H9 (cell line): ENCODE measurements around the gene SMIM23. TPM values are rescaled to one million over a fixed set of nuclear protein-coding genes. Genes with fewer than 3 reads are reported as not detected.

Experiments used
- DNase-seq: peaks from one replicate; pipeline ENCODE4 v3.0.0-alpha.2; 2017
- H2AFZ ChIP-seq: one replicate; pipeline ENCODE4 v1.6.1; 2013; ENCODE audit warnings: mild to moderate bottlenecking, low read length, control low read depth, moderate library complexity
- H2AK5ac ChIP-seq: 2 replicates; pipeline ENCODE4 v1.6.1; 2013; ENCODE audit warnings: low read length, control low read depth, mixed read lengths; ENCODE audit not compliant: insufficient read length
- H2BK120ac ChIP-seq: one replicate; pipeline ENCODE4 v1.6.1; 2013; ENCODE audit warnings: low read depth, mild to moderate bottlenecking, low read length, control low read depth, inconsistent platforms; ENCODE audit not compliant: poor library complexity, severe bottlenecking
- H2BK12ac ChIP-seq: 2 replicates; pipeline ENCODE4 v1.6.1; 2013; ENCODE audit warnings: low read length, control low read depth, mixed read lengths, low read depth; ENCODE audit not compliant: insufficient read length
- H2BK15ac ChIP-seq: 2 replicates; pipeline ENCODE4 v1.6.1; 2013; ENCODE audit warnings: low read depth, low read length, control low read depth
- H2BK20ac ChIP-seq: one replicate; pipeline ENCODE4 v1.6.1; 2013; ENCODE audit warnings: low read depth, mild to moderate bottlenecking, low read length, control low read depth, inconsistent platforms; ENCODE audit not compliant: poor library complexity, severe bottlenecking
- H2BK5ac ChIP-seq: 2 replicates; pipeline ENCODE4 v1.6.1; 2013; ENCODE audit warnings: low read length, control low read depth, mixed read lengths; ENCODE audit not compliant: insufficient read length
- H3K14ac ChIP-seq: 2 replicates; pipeline ENCODE4 v1.6.1; 2013; ENCODE audit warnings: low read length, control low read depth; ENCODE audit not compliant: insufficient read depth
- H3K18ac ChIP-seq: 2 replicates; pipeline ENCODE4 v1.6.1; 2013; ENCODE audit warnings: low read depth, mild to moderate bottlenecking, mixed read lengths, low read length, control low read depth; ENCODE audit not compliant: insufficient read length
- H3K23ac ChIP-seq: 2 replicates; pipeline ENCODE4 v1.6.1; 2013; ENCODE audit warnings: low read length, control low read depth, mixed read lengths, low read depth; ENCODE audit not compliant: insufficient read length
- H3K23me2 ChIP-seq: 2 replicates; pipeline ENCODE4 v1.6.1; 2013; ENCODE audit warnings: low read depth, mild to moderate bottlenecking, mixed read lengths, low read length, control low read depth; ENCODE audit not compliant: insufficient read length, poor library complexity, severe bottlenecking
- H3K27ac ChIP-seq: 2 replicates; pipeline ENCODE4 v1.5.1; 2013; ENCODE audit warnings: low read length, control low read depth, mixed read lengths, low read depth; ENCODE audit not compliant: insufficient read length
- H3K27me3 ChIP-seq: 2 replicates; pipeline ENCODE4 v1.6.1; 2013; ENCODE audit warnings: low read length, control low read depth, inconsistent platforms; ENCODE audit not compliant: insufficient read depth
- H3K4ac ChIP-seq: 2 replicates; pipeline ENCODE4 v1.6.1; 2013; ENCODE audit warnings: low read depth, mild to moderate bottlenecking, control low read depth, inconsistent platforms, low read length, moderate library complexity
- H3K4me1 ChIP-seq: 2 replicates; pipeline ENCODE4 v1.6.1; 2013; ENCODE audit warnings: low read length, control low read depth, inconsistent platforms; ENCODE audit not compliant: insufficient read depth
- H3K4me2 ChIP-seq: 2 replicates; pipeline ENCODE4 v1.6.1; 2013; ENCODE audit warnings: low read length, control low read depth, mixed read lengths; ENCODE audit not compliant: insufficient read length, insufficient read depth
- H3K56ac ChIP-seq: 2 replicates; pipeline ENCODE4 v1.6.1; 2013; ENCODE audit warnings: low read depth, mild to moderate bottlenecking, mixed read lengths, low read length, control low read depth; ENCODE audit not compliant: insufficient read length
- H3K79me1 ChIP-seq: 2 replicates; pipeline ENCODE4 v1.6.1; 2013; ENCODE audit warnings: low read depth, mild to moderate bottlenecking, moderate library complexity, low read length, control low read depth, inconsistent platforms; ENCODE audit not compliant: insufficient read depth, poor library complexity, severe bottlenecking
- H3K79me2 ChIP-seq: 2 replicates; pipeline ENCODE4 v1.6.1; 2013; ENCODE audit warnings: low read length, control low read depth, inconsistent platforms; ENCODE audit not compliant: insufficient read depth
- H3K9ac ChIP-seq: 2 replicates; pipeline ENCODE4 v1.6.1; 2013; ENCODE audit warnings: low read length, control low read depth, mixed read lengths; ENCODE audit not compliant: insufficient read length; ENCODE audit errors: extremely low read depth
- H3K9me3 ChIP-seq: one replicate; pipeline ENCODE4 v1.6.1; 2013; ENCODE audit warnings: low read depth, low read length, inconsistent platforms; ENCODE audit not compliant: control insufficient read depth
- H3T11ph ChIP-seq: one replicate; pipeline ENCODE4 v1.6.1; 2013; ENCODE audit warnings: mild to moderate bottlenecking, low read length, control low read depth, inconsistent platforms
- H4K20me1 ChIP-seq: one replicate; pipeline ENCODE4 v1.6.1; 2013; ENCODE audit not compliant: control insufficient read depth, insufficient read length, insufficient read depth
- H4K5ac ChIP-seq: 2 replicates; pipeline ENCODE4 v1.6.1; 2013; ENCODE audit warnings: low read depth, mild to moderate bottlenecking, mixed read lengths, low read length, control low read depth; ENCODE audit not compliant: insufficient read length
- H4K8ac ChIP-seq: replicated peaks from 2 replicates; pipeline ENCODE4 v1.6.1; 2013; ENCODE audit warnings: low read length, control low read depth, mixed read lengths, low read depth; ENCODE audit not compliant: insufficient read length
- H4K91ac ChIP-seq: 2 replicates; pipeline ENCODE4 v1.6.1; 2013; ENCODE audit warnings: low read depth, mild to moderate bottlenecking, moderate library complexity, mixed read lengths, low read length, control low read depth; ENCODE audit not compliant: insufficient read length
- H3K27ac Mint-ChIP-seq, 3 experiments: 2 replicates in 2 of 3; 3 replicates in 1 of 3; pipeline ENCODE4 v1.8.0; 2020 to 2021; ENCODE audit warnings: mixed read lengths in 3 of 3, mild to moderate bottlenecking in 1 of 3, moderate library complexity in 1 of 3
- H3K27me3 Mint-ChIP-seq: 2 replicates; pipeline ENCODE4 v1.8.0; 2021; ENCODE audit warnings: low read depth, mild to moderate bottlenecking, moderate library complexity, mixed read lengths
- H3K36me3 Mint-ChIP-seq, 3 experiments: 2 replicates in 2 of 3; 3 replicates in 1 of 3; pipeline ENCODE4 v1.8.0; 2020 to 2021; ENCODE audit warnings: low read depth in 3 of 3, mixed read lengths in 3 of 3; ENCODE audit not compliant: insufficient read depth in 1 of 3
- H3K4me1 Mint-ChIP-seq, 2 experiments: 2 replicates each; pipeline ENCODE4 v1.8.0; 2020; ENCODE audit warnings: mixed read lengths in 2 of 2
- H3K4me3 Mint-ChIP-seq, 2 experiments: 2 replicates in 1 of 2; 3 replicates in 1 of 2; pipeline ENCODE4 v1.8.0; 2020 to 2021; ENCODE audit warnings: mild to moderate bottlenecking in 2 of 2, mixed read lengths in 2 of 2, moderate library complexity in 1 of 2
- H3K9me3 Mint-ChIP-seq, 2 experiments: 2 replicates in 1 of 2; 3 replicates in 1 of 2; pipeline ENCODE4 v1.8.0; 2020; ENCODE audit warnings: mild to moderate bottlenecking in 2 of 2, mixed read lengths in 2 of 2, moderate library complexity in 1 of 2
- WGBS: extraction: QIAGEN DNeasy Blood & Tissue Kit; methylation state at CpG from one replicate; pipeline ENCODE4 v1.1.7; 2013; ENCODE audit warnings: missing lambda C conversion rate, low lambda C conversion rate, mixed read lengths; ENCODE audit not compliant: insufficient read length; ENCODE audit errors: extremely low coverage; 5-methylcytosine and 5-hydroxymethylcytosine counted together
- total RNA-seq: library from RNA; stranded (reverse); gene quantifications from 2 replicates; pipeline ENCODE4 v1.2.1, GENCODE V29; 2021
- TF ChIP-seq, protein P1 (sequence below): fragments of 200-600 bp; sonication (generic); conservative IDR thresholded peaks from 3 replicates; pipeline ENCODE4 v1.8.0; 2021; ENCODE audit warnings: antibody characterized with exemption, mild to moderate bottlenecking

The SMIM23 gene
- total RNA-seq, 1 experiment from 2014 or later = not detected

GRCh38 chr5:171744264-171744663 is 41.4 kb upstream of the SMIM23 start:
- Mint-ChIP-seq H3K27me3 (peaks cover 42% of the 10 kb centered on the region), H3K27ac (no peak overlapping the region), H3K36me3 (no peaks in the 10 kb centered on the region), H3K4me3 (no peak overlapping the region), H3K9me3 (no peaks in the 10 kb centered on the region), H3K4me1 (peaks cover 12% of the 10 kb centered on the region in 2 experiments)
- H3K23me2 ChIP-seq = no peaks in the 10 kb centered on the region
- no peak overlapping the region for H2BK12ac ChIP-seq
- no peak overlapping the region for H2BK5ac ChIP-seq
- H3K79me2 ChIP-seq = no peaks in the 10 kb centered on the region
- H4K20me1 ChIP-seq = no peaks in the 10 kb centered on the region
- H3K56ac ChIP-seq = no peak overlapping the region
- H3K4me1 ChIP-seq = no peaks in the 10 kb centered on the region; the same call in 1 of the 2 replicates
- no peak overlapping the region for H3T11ph ChIP-seq
- H3K23ac ChIP-seq = no peak overlapping the region
- H3K4ac ChIP-seq = no peak overlapping the region
- no peak overlapping the region for H2BK20ac ChIP-seq
- no peak overlapping the region for H3K18ac ChIP-seq
- no peak overlapping the region for H3K4me2 ChIP-seq
- H3K9me3 ChIP-seq = no peaks in the 10 kb centered on the region
- H3K14ac ChIP-seq = no peak overlapping the region
- no CpG with 5 or more reads among the region's 2 CpGs for WGBS
- H3K27me3 ChIP-seq = no peaks in the 10 kb centered on the region
- H2AFZ ChIP-seq = no peak overlapping the region
- no peak overlapping the region for H4K91ac ChIP-seq
- H2BK120ac ChIP-seq = no peak overlapping the region
- TF ChIP-seq, protein P1, sequence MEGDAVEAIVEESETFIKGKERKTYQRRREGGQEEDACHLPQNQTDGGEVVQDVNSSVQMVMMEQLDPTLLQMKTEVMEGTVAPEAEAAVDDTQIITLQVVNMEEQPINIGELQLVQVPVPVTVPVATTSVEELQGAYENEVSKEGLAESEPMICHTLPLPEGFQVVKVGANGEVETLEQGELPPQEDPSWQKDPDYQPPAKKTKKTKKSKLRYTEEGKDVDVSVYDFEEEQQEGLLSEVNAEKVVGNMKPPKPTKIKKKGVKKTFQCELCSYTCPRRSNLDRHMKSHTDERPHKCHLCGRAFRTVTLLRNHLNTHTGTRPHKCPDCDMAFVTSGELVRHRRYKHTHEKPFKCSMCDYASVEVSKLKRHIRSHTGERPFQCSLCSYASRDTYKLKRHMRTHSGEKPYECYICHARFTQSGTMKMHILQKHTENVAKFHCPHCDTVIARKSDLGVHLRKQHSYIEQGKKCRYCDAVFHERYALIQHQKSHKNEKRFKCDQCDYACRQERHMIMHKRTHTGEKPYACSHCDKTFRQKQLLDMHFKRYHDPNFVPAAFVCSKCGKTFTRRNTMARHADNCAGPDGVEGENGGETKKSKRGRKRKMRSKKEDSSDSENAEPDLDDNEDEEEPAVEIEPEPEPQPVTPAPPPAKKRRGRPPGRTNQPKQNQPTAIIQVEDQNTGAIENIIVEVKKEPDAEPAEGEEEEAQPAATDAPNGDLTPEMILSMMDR = no peak
- no peak overlapping the region for H3K9ac ChIP-seq
- no peak overlapping the region for H2AK5ac ChIP-seq
- DNase-seq = no peak
- H4K5ac ChIP-seq = no peak overlapping the region
- no peaks in the 10 kb centered on the region for H3K79me1 ChIP-seq
- no peak overlapping the region for H4K8ac ChIP-seq
- no peak overlapping the region for H2BK15ac ChIP-seq
- H3K27ac ChIP-seq = no peak overlapping the region
